ENCODE results near the gene SCARF2.
"Not testable (repeated sequence)": the region's sequence is repeated elsewhere in the genome, so short reads cannot be mapped to it uniquely, and the experiment has no call there.

SCARF2 gene

GRCh38 chr22:20390394-20390907, 47.2 kb downstream of the SCARF2 start:
- no peak for DNase-seq

- no peak for DNase-seq
Measured at GRCh38 chr22:20389288-20389687, 48.3 kb downstream of the SCARF2 start.

GRCh38 chr22:20388200-20388599, 49.4 kb downstream of the SCARF2 start:
- no peak for DNase-seq

GRCh38 chr22:20386972-20387371, 50.7 kb downstream of the SCARF2 start:
- no peak for DNase-seq

- no peak for DNase-seq
Measured at GRCh38 chr22:20386336-20386735, 51.3 kb downstream of the SCARF2 start.

- DNase-seq: no peak
Measured at GRCh38 chr22:20384865-20385264, 52.8 kb downstream of the SCARF2 start.

GRCh38 chr22:20384171-20384570, 53.5 kb downstream of the SCARF2 start:
- DNase-seq: no peak

- no peak for DNase-seq
Measured at GRCh38 chr22:20383538-20383937, 54.1 kb downstream of the SCARF2 start.

DNA sequence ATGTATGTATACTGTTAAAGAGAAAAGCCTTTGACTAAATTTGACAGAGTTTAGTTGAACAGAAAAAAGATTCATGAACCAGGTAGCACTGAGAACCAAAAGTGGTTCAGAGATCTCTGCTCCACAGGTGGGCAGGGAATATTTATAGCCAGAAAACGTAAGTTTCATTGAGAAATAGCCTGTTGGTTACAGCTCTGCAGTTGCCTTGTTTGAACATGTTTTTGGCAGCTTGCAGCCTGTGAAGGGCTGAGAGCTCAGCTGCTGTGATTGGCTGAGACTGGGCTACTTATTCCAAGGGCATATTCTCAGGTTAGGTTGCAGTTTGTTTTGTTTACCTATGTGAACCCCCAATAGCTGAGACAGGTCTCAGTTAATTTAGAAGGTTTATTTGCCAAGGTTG, 57.1 kb downstream of the SCARF2 start:
- no peak for DNase-seq

DNA sequence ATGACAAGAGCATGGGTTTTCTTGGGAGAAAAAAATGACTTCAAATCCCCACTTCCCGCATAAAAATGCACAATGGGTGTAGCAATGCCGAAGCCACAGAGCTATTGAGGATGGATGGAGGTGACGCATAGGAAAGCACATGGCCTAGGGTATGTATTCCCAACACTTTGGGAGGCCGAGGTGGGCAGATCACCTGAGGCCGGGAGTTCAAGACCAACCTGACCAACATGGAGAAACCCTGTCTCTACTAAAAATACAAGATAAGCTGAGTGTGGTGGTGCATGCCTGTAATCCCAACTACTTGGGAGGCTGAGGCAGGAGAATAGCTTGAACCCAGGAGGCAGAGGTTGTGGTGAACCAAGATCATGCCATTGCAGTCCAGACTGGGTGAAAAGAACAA, 58.9 kb downstream of the SCARF2 start:
- DNase-seq: not testable (repeated sequence)

DNA sequence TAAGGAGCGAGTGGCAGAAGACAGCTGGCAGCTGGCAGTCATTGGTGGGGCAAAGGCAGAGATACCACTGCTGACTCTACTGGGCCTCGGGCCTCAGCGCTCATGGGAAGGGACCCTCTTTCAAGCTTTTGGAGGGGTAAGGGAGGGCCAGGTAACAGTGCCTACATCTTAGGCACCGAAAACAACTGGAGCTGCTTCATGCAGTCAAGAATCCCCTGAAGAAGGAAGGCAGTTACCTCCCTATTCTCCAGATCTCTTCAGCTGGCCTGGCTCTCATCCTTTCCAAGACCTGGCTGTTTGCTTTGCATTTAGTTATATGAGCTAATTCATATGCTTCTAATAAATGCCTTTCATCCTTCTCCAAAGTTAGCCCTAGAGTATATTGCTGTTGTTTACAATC, 59.5 kb downstream of the SCARF2 start:
- DNase-seq: no peak

DNA sequence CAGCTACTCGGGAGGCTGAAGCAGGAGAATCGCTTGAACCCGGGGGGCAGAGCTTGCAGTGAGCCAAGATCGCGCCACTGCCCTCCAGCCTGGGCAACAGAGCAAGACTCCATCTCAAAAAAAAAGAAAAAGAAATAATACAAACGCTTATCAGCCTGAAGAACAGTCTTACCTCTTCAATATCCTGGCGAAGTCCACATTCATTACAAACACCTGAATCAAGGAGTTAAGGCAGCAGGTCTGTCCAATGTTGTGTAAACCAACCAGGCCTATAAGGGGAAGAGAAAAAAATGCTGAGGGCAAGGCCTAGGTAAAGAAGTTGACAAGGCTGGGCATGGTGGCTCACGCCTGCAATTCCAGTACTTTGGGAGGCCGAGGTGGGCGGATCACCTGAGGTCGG, 60.6 kb downstream of the SCARF2 start:
- DNase-seq: not testable (repeated sequence)

DNA sequence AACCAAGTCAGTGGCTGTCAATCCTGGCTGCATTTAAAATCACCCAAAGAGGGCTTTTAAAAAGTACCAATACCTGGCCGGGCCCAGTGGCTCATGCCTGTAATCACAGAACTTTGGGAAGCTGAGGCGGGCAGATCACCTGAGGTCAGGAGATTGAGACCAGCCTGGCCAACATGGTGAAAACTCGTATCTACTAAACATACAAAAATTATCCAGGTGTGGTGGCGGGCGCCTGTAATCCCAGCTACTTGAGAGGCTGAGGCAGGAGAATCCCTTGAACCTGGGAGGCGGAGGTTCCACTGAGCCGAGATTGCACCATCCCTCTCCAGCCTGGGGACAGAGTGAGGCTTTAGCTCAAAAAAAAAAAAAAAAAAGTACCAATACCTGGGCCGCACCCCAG, 61.3 kb downstream of the SCARF2 start:
- DNase-seq: not testable (repeated sequence)
